ENCODE results near the gene TRAPPC8.

Gene TRAPPC8

GRCh38 chr18:31798399-31798798 is 144.5 kb downstream of the TRAPPC8 start:
- TF ChIP-seq, protein P1, sequence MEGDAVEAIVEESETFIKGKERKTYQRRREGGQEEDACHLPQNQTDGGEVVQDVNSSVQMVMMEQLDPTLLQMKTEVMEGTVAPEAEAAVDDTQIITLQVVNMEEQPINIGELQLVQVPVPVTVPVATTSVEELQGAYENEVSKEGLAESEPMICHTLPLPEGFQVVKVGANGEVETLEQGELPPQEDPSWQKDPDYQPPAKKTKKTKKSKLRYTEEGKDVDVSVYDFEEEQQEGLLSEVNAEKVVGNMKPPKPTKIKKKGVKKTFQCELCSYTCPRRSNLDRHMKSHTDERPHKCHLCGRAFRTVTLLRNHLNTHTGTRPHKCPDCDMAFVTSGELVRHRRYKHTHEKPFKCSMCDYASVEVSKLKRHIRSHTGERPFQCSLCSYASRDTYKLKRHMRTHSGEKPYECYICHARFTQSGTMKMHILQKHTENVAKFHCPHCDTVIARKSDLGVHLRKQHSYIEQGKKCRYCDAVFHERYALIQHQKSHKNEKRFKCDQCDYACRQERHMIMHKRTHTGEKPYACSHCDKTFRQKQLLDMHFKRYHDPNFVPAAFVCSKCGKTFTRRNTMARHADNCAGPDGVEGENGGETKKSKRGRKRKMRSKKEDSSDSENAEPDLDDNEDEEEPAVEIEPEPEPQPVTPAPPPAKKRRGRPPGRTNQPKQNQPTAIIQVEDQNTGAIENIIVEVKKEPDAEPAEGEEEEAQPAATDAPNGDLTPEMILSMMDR (IDR thresholded peaks at IDR 0.05; ENCODE audit: low read depth, low read length) = no peak
- no peak overlapping the region for H3K4me3 ChIP-seq (ENCODE audit: low read depth, low read length)

GRCh38 chr18:31795747-31796146 is 147.2 kb downstream of the TRAPPC8 start:
- TF ChIP-seq, protein P1 (IDR thresholded peaks at IDR 0.05; ENCODE audit: low read depth, low read length) = no peak
- H3K4me3 ChIP-seq (ENCODE audit: low read depth, low read length) = no peak overlapping the region

- H3K4me3 ChIP-seq (ENCODE audit: low read depth, low read length) = no peak overlapping the region
- TF ChIP-seq, protein P1 (IDR thresholded peaks at IDR 0.05; ENCODE audit: low read depth, low read length) = no peak
These were observed 149.4 kb downstream of the TRAPPC8 start for GRCh38 chr18:31793531-31793930.

DNA sequence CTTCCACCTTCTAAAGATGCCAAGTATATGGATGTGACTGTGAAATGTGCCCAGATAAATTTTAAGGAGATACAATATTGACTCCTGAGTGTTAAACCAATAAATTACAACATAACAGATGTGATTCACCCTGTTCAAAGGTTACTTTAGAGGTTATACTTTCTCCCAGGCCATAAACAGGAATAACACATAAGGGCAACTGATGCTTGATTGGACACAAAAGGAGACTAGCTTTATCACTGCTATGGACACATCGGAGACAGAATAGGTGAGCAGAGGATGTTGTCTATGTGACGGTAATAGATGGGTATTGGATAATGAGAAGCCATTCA is 150.4 kb downstream of the TRAPPC8 start:
- no peak overlapping the region for H3K4me3 ChIP-seq (ENCODE audit: low read depth, low read length)
- TF ChIP-seq, protein P1 (IDR thresholded peaks at IDR 0.05; ENCODE audit: low read depth, low read length) = no peak

DNA sequence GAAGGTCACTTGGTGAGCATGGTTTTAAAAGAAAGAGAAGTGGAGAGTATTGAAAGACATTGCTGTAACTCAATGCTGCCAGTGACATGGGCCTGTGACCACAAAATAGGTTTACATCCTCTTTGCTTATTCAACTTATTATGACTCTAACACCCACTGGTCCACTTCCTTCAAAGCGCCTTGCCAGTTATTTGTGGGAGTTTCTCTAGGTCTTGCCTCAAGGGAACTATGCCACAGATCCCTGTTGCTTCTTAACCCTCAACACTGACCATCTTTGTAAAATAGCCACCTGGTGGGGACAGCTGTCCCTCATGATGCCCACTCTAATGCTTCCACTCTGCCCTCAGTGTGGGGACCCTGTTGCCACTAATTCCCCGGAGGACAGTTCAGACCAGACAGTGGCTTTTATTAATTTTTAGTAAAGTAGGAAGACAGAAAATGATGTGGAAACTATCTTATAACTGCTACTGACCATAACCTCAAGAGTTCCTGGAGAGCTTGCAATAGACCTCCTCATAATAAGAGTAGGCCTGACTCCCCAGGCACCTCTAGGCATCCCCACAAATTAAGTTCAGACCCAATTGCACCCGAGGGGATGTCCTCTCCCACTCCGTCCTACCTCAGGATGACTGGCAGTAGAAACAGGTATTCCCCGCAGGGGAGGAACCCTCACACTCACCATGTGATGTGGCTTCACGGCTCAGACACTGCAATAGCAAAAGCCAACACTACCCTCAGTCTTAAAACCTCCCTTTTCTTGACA is 150.9 kb downstream of the TRAPPC8 start:
- H3K4me3 ChIP-seq (ENCODE audit: low read depth, low read length) = no peak overlapping the region
- TF ChIP-seq, protein P1 (IDR thresholded peaks at IDR 0.05; ENCODE audit: low read depth, low read length) = no peak

DNA sequence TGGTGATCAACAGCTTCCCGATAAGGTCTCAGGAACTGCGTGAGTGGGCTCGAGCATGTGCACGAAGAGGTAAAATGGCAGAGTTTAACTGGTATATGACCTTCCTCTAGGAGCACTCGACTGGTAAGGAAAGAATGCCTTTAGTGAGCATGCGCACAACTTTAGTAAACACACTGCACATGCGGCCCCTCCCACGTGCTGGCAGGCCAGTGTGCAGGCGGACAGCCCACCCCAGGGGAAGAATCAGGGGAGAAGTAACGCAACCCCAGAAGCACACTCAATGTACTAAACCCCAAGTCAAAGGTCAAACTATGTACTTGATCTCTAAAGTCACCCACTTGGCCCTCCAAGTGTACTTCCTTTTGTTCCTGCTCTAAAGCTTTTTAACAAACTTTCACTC is 153.5 kb downstream of the TRAPPC8 start:
- no peak overlapping the region for H3K4me3 ChIP-seq (ENCODE audit: low read depth, low read length)
- TF ChIP-seq, protein P1 (IDR thresholded peaks at IDR 0.05; ENCODE audit: low read depth, low read length) = no peak

- H3K4me3 ChIP-seq (ENCODE audit: low read depth, low read length) = no peak overlapping the region
- TF ChIP-seq, protein P1 (IDR thresholded peaks at IDR 0.05; ENCODE audit: low read depth, low read length) = no peak
These were observed 159.9 kb downstream of the TRAPPC8 start for GRCh38 chr18:31783059-31783458.

Measured in WI38 (cell line).